ENCODE results near the gene CMBL.

DNA sequence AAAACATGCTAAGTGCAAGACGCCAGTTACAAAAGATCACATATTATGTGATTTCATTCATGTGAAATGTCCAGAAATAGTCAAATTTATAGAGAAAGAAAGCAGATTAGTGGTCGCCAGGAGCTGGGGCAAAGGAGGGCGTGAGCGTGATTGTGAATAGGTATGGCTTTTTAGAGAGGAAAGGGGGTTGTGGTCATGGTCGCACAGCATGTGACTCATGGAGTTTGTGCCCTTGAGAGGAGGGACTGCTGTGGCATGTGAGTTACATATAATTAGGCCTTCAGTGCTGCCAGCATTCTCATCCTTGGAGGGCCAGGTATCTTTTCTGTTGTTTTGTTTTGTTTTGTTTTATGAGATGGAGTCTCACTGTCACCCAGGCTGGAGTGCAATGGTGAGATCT is 24.6 kb upstream of the CMBL start:
- TF ChIP-seq, protein P1, sequence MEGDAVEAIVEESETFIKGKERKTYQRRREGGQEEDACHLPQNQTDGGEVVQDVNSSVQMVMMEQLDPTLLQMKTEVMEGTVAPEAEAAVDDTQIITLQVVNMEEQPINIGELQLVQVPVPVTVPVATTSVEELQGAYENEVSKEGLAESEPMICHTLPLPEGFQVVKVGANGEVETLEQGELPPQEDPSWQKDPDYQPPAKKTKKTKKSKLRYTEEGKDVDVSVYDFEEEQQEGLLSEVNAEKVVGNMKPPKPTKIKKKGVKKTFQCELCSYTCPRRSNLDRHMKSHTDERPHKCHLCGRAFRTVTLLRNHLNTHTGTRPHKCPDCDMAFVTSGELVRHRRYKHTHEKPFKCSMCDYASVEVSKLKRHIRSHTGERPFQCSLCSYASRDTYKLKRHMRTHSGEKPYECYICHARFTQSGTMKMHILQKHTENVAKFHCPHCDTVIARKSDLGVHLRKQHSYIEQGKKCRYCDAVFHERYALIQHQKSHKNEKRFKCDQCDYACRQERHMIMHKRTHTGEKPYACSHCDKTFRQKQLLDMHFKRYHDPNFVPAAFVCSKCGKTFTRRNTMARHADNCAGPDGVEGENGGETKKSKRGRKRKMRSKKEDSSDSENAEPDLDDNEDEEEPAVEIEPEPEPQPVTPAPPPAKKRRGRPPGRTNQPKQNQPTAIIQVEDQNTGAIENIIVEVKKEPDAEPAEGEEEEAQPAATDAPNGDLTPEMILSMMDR (IDR thresholded peaks at IDR 0.05), result no peak
- no peak for TF ChIP-seq TCF7L2 (IDR thresholded peaks at IDR 0.05; ENCODE audit: low read depth, low read length)
- TF ChIP-seq, protein P2, sequence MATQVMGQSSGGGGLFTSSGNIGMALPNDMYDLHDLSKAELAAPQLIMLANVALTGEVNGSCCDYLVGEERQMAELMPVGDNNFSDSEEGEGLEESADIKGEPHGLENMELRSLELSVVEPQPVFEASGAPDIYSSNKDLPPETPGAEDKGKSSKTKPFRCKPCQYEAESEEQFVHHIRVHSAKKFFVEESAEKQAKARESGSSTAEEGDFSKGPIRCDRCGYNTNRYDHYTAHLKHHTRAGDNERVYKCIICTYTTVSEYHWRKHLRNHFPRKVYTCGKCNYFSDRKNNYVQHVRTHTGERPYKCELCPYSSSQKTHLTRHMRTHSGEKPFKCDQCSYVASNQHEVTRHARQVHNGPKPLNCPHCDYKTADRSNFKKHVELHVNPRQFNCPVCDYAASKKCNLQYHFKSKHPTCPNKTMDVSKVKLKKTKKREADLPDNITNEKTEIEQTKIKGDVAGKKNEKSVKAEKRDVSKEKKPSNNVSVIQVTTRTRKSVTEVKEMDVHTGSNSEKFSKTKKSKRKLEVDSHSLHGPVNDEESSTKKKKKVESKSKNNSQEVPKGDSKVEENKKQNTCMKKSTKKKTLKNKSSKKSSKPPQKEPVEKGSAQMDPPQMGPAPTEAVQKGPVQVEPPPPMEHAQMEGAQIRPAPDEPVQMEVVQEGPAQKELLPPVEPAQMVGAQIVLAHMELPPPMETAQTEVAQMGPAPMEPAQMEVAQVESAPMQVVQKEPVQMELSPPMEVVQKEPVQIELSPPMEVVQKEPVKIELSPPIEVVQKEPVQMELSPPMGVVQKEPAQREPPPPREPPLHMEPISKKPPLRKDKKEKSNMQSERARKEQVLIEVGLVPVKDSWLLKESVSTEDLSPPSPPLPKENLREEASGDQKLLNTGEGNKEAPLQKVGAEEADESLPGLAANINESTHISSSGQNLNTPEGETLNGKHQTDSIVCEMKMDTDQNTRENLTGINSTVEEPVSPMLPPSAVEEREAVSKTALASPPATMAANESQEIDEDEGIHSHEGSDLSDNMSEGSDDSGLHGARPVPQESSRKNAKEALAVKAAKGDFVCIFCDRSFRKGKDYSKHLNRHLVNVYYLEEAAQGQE (IDR thresholded peaks at IDR 0.05; ENCODE audit: insufficient read depth in 1 of 2, low read depth in 2 of 2, low read length in 1 of 2), result no peak
